Tibial nerve (tissue), 4 donors: ENCODE results near the gene JAZF1. TPM values are rescaled to one million over a fixed set of nuclear protein-coding genes. Genes with fewer than 3 reads are reported as not detected.

Experiments
- DNase-seq, 2 donors: peaks; one replicate each; pipeline ENCODE4 v3.0.0-alpha.2; 2019; ENCODE audit warnings: low spot score in 2 of 2
- H3K27ac ChIP-seq, 4 donors: fragments of 200-600 bp; sonication (generic) in 3 of 4; one replicate each; pipeline ENCODE4 v1.5.1; 2017 to 2019; ENCODE audit warnings: mild to moderate bottlenecking in 1 of 4
- H3K27me3 ChIP-seq, 2 donors: fragments of 200-600 bp; sonication (generic) in 1 of 2; one replicate each; pipeline versions ENCODE4 v1.5.1 to v1.6.0; 2017 to 2019
- H3K36me3 ChIP-seq, 3 donors: fragments of 200-600 bp; sonication (generic); one replicate each; pipeline ENCODE4 v1.5.1; 2018 to 2019
- H3K4me1 ChIP-seq, 4 donors: fragments of 200-600 bp; sonication (generic) in 3 of 4; one replicate each; pipeline ENCODE4 v1.5.1; 2017 to 2019
- H3K4me3 ChIP-seq, 4 donors: fragments of 200-600 bp; sonication (generic) in 3 of 4; one replicate each; pipeline ENCODE4 v1.5.1; 2017 to 2019; ENCODE audit warnings: mild to moderate bottlenecking in 1 of 4, moderate library complexity in 1 of 4
- H3K9me3 ChIP-seq, 4 donors: fragments of 200-600 bp; sonication (generic) in 3 of 4; one replicate each; pipeline ENCODE4 v1.5.1; 2017 to 2019
- EP300 ChIP-seq, 2 donors: sonication (generic); formaldehyde crosslinking; IDR thresholded peaks; one replicate each; pipeline ENCODE4 v1.6.1; 2017; ENCODE audit warnings: antibody characterized with exemption in 2 of 2, mild to moderate bottlenecking in 1 of 2
- POLR2A ChIP-seq, 2 donors: fragments of 450-650 bp; IDR thresholded peaks; one replicate each; pipeline ENCODE4 v1.6.1; 2017; ENCODE audit warnings: antibody characterized with exemption in 2 of 2, mild to moderate bottlenecking in 2 of 2, moderate library complexity in 2 of 2
- WGBS, 2 donors: methylation state at CpG; one replicate each; pipeline ENCODE4 v1.1.5; 2018; 5-methylcytosine and 5-hydroxymethylcytosine counted together
- total RNA-seq, 4 donors: library from RNA; depleted of rRNA; stranded (reverse); fragments of >200 nt; gene quantifications; one replicate each; pipeline ENCODE4 v1.1.0, GENCODE V29; 2016
- TF ChIP-seq, protein P1 (sequence below), 5 experiments: fragments of 200-600 bp in 3 of 5; fragments of 450-650 bp in 2 of 5; sonication (generic) in 3 of 5; IDR thresholded peaks; one replicate each; pipeline ENCODE4 v1.5.1; 2016 to 2019; ENCODE audit warnings: antibody characterized with exemption in 5 of 5, mild to moderate bottlenecking in 3 of 5, moderate library complexity in 2 of 5

Gene JAZF1
- total RNA-seq, 4 donors from 2014 or later = 6.9 to 17.5 (median 10.7) TPM

DNA sequence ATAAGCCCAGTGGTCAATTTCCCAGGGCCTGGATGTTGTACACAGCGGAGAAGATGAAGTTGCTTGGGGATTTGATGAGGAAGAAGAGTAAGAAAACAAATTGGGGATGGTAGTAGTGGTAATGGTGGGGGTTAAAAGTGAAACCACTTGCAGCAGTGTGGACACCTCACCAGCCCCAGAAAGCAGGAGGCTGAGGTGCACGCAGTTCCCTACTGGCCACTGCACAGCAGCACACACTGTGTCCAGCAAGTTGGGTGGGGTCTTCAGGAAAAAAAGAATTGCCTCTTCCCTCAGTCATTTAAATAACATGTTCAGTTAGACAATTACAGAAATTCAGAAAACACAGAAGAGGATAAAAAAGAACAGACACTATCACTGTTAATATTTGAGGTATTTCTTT, 344.1 kb downstream of the JAZF1 start:
- no peak for DNase-seq
- 92 to 93% methylated on average over 2 of the region's 2 CpGs for WGBS, 2 donors
- H3K27me3 ChIP-seq = no peaks in the 10 kb centered on the region
- H3K4me1 ChIP-seq = peaks cover 0 to under 1% (median 0%) of the 10 kb centered on the region in 4 donors
- H3K4me3 ChIP-seq = no peak overlapping the region
- H3K36me3 ChIP-seq = peaks cover 0 to 50% (median 6%) of the 10 kb centered on the region in 3 donors
- no peak for TF ChIP-seq EP300 (IDR thresholded peaks at IDR 0.05)
- TF ChIP-seq, protein P1, sequence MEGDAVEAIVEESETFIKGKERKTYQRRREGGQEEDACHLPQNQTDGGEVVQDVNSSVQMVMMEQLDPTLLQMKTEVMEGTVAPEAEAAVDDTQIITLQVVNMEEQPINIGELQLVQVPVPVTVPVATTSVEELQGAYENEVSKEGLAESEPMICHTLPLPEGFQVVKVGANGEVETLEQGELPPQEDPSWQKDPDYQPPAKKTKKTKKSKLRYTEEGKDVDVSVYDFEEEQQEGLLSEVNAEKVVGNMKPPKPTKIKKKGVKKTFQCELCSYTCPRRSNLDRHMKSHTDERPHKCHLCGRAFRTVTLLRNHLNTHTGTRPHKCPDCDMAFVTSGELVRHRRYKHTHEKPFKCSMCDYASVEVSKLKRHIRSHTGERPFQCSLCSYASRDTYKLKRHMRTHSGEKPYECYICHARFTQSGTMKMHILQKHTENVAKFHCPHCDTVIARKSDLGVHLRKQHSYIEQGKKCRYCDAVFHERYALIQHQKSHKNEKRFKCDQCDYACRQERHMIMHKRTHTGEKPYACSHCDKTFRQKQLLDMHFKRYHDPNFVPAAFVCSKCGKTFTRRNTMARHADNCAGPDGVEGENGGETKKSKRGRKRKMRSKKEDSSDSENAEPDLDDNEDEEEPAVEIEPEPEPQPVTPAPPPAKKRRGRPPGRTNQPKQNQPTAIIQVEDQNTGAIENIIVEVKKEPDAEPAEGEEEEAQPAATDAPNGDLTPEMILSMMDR (IDR thresholded peaks at IDR 0.05) = no peak
- TF ChIP-seq POLR2A (IDR thresholded peaks at IDR 0.05) = no peak
- H3K27ac ChIP-seq = no peak overlapping the region
- no peaks in the 10 kb centered on the region for H3K9me3 ChIP-seq

DNA sequence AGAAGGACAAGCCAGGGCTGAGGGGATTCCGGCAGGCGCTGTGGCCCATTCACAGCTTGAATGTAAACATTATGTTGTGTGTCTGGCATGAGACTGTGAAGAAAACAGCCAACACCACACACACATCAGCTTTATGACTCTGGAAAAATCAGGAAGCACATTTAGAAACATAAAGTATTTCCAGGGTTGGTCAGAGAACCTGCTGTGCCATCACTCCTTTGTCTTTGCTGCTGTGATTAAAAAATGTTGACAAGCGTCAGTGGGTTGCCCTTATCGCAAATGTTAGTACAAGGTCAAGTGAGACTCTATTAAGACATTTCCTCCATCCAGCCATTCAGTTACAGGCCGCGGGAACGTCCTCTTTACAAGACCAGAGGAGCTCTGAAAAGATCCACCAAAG, 345.2 kb downstream of the JAZF1 start:
- Histone ChIP-seq H3K4me3 (no peak overlapping the region), H3K27ac (no peak overlapping the region), H3K27me3 (no peaks in the 10 kb centered on the region), H3K9me3 (no peaks in the 10 kb centered on the region), H3K4me1 (no peaks in the 10 kb centered on the region), H3K36me3 (peaks cover 0 to 44% (median 6%) of the 10 kb centered on the region in 3 donors)
- no peak for DNase-seq
- TF ChIP-seq EP300 (IDR thresholded peaks at IDR 0.05) (no peak), POLR2A (IDR thresholded peaks at IDR 0.05) (no peak)
- TF ChIP-seq, protein P1 (IDR thresholded peaks at IDR 0.05) = no peak
- WGBS, 2 donors = 68 to 69% methylated on average over 7 of the region's 7 CpGs

DNA sequence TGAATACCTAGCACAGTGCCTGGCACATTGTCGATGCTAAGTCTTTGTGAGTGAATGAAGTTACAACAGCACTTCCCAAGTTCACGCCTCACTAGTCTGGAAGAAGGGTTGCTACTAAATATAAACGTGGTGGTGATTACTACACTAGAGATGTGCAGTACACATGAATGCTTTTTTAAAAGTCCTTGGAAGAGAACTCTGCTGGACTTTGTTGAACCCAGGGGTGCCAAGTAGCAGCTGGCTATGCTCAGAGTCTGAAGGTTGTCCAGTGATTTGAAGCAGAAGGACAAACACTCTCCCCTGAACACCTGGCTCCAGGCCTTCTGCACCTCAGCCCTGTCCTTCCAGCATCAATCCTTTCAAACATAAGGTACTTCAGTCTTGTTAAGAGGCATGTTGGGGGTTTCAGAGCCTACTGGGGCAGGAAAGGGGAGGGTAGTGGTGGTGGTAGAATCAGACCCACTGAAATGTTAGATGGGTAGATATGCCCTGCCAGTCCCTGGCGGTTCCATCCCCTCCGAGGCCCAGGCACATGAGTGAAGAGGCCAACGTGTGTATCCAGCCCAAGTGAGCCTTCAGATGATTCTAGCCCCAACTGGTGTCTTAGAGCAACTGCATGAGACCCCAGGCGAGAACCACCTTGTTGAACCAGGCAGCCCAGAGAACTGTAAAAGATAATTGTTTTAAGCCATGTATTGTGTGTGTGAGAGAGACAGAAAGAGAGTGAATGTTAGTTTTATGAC, 346.2 kb downstream of the JAZF1 start:
- Histone ChIP-seq H3K9me3 (no peaks in the 10 kb centered on the region), H3K27me3 (no peaks in the 10 kb centered on the region), H3K4me3 (no peak overlapping the region), H3K36me3 (peaks cover 0 to 36% (median 6%) of the 10 kb centered on the region in 3 donors), H3K27ac (no peak overlapping the region), H3K4me1 (no peaks in the 10 kb centered on the region)
- no peak for DNase-seq
- 84 to 89% methylated on average over 7 of the region's 7 CpGs for WGBS, 2 donors
- TF ChIP-seq POLR2A (IDR thresholded peaks at IDR 0.05) = no peak
- TF ChIP-seq EP300 (IDR thresholded peaks at IDR 0.05) = no peak
- TF ChIP-seq, protein P1 (IDR thresholded peaks at IDR 0.05) = no peak

DNA sequence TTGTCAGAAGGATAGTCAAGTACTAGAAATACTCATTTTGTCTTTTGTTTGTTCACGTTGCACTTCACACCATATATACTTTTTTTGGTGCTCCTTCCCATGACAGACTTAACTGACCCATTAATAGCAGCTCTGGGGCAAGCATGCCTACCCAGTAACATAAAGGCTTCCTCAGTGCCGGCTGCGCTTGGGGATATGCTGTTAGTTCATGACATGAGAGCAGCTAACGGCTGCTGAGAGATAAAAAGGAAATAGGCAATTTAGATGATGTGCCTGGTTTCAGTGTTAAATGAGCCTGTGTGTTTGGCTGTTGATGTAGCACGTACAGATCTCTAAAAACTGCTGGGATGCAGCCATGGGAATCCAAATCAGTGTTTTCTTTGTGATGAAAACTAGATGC, 354.2 kb downstream of the JAZF1 start:
- H3K36me3 ChIP-seq = peaks cover 0 to 21% (median 0%) of the 10 kb centered on the region in 3 donors
- H3K4me3 ChIP-seq = no peak overlapping the region
- TF ChIP-seq, protein P1 (IDR thresholded peaks at IDR 0.05) = no peak
- TF ChIP-seq EP300 (IDR thresholded peaks at IDR 0.05) (no peak), POLR2A (IDR thresholded peaks at IDR 0.05) (no peak)
- H3K4me1 ChIP-seq = no peaks in the 10 kb centered on the region
- no peaks in the 10 kb centered on the region for H3K9me3 ChIP-seq
- no peak for DNase-seq
- no peak overlapping the region for H3K27ac ChIP-seq
- H3K27me3 ChIP-seq = no peaks in the 10 kb centered on the region
- 70 to 71% methylated on average over 5 of the region's 5 CpGs for WGBS, 2 donors

DNA sequence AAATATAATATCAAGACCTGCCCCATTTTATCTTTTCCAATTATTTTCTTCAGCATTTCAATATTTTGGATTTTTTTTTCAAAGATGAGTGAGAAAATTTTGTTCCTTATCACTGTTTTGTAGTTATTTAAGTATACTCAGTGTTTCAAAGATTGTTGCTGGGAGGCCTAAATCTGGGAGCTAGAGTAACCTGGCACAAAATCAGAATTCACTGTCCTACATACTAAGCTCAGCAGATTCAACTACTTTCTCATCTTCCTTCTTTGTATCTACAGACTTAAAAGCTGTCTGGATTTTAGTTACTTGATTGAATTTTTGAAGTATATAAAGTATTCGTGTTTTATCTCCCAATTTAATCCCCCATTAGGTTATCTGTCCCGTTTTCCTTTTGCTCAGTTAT, 354.7 kb downstream of the JAZF1 start:
- Histone ChIP-seq H3K36me3 (peaks cover 0 to 21% (median 0%) of the 10 kb centered on the region in 3 donors), H3K4me3 (no peak overlapping the region), H3K9me3 (no peaks in the 10 kb centered on the region), H3K27ac (no peak overlapping the region), H3K4me1 (no peaks in the 10 kb centered on the region), H3K27me3 (no peaks in the 10 kb centered on the region)
- DNase-seq = no peak
- 66 to 68% methylated on average over 2 of the region's 2 CpGs for WGBS, 2 donors
- TF ChIP-seq EP300 (IDR thresholded peaks at IDR 0.05) (no peak), POLR2A (IDR thresholded peaks at IDR 0.05) (no peak)
- TF ChIP-seq, protein P1 (IDR thresholded peaks at IDR 0.05) = no peak
